HepG2 (cell line): ENCODE measurements around the gene FGFR1OP2. TPM values are rescaled to one million over a fixed set of nuclear protein-coding genes. Genes with fewer than 3 reads are reported as not detected.
A peak's percentile ranks its signal among the peaks of the same experiment; 100 is the strongest.

Experiments
- ATAC-seq: fragments of 200-7000 bp; cut with Tn5 transposase; 3 replicates; pipeline ENCODE4 v1.9.1; 2020; ENCODE audit warnings: mild to moderate bottlenecking, moderate library complexity
- BruUV-seq: library from RNA; stranded (reverse); fragments of 400-500 nt; replicated peaks from 2 replicates; lab custom pipeline; 2021; lab: Mats Ljungman, UMichigan
- CTCF ChIA-PET: fragments of 300-600 bp; formaldehyde crosslinking; extraction: SDS; loops from one replicate; lab custom pipeline; 2021; ENCODE audit warnings: low total read pairs, inconsistent platforms, low intra/inter-chr PET ratio; lab: Yijun Ruan, JAX
- POLR2A ChIA-PET: fragments of 350-600 bp; sonication (Branson Sonifier 250); formaldehyde crosslinking; loops from one replicate; lab custom pipeline; 2020; ENCODE audit warnings: antibody characterized with exemption, inconsistent platforms; lab: Yijun Ruan, JAX
- DNase-seq: peaks from one replicate; pipeline ENCODE4 v3.0.0-alpha.2; 2015; ENCODE audit warnings: low spot score
- FAIRE-seq: peaks from 3 replicates; lab custom pipeline; 2011; peaks lifted over from hg19 to GRCh38; lab: Jason Lieb, UNC
- H2AFZ ChIP-seq: one replicate; pipeline ENCODE4 v1.6.1; 2011; ENCODE audit warnings: low read length, inconsistent platforms
- H3K27ac ChIP-seq: fragments of 300-600 bp; 3 replicates; pipeline ENCODE4 v1.8.0; 2011; ENCODE audit warnings: mixed run types, mild to moderate bottlenecking, mixed read lengths, low read length, inconsistent platforms; ENCODE audit not compliant: insufficient read depth; ENCODE audit errors: extremely low read length
- H3K27me3 ChIP-seq, 2 experiments: fragments of 200-600 bp in 1 of 2; 2 replicates in 1 of 2; 3 replicates in 1 of 2; pipeline versions ENCODE4 v1.6.0 to v1.8.0; 2011; ENCODE audit warnings: low read length in 2 of 2, mild to moderate bottlenecking in 2 of 2, moderate library complexity in 2 of 2, inconsistent platforms in 1 of 2; ENCODE audit not compliant: insufficient read depth in 2 of 2, control insufficient read depth in 1 of 2
- H3K36me3 ChIP-seq, 2 experiments: fragments of 200-600 bp in 1 of 2; replicated peaks in 1 of 2; 2 replicates in 1 of 2; 3 replicates in 1 of 2; pipeline versions ENCODE4 v1.5.1 to v1.8.0; 2011; ENCODE audit warnings: low read length in 2 of 2, inconsistent platforms in 1 of 2; ENCODE audit not compliant: insufficient read depth in 2 of 2, control insufficient read depth in 1 of 2
- H3K4me1 ChIP-seq: 2 replicates; pipeline ENCODE4 v1.5.1; 2012; ENCODE audit warnings: low read length, inconsistent platforms; ENCODE audit not compliant: insufficient read depth
- H3K4me2 ChIP-seq: 2 replicates; pipeline ENCODE4 v1.6.0; 2011; ENCODE audit warnings: low read depth, low read length, inconsistent platforms
- H3K4me3 ChIP-seq, 3 experiments: fragments of 200-600 bp in 1 of 3; sonication (generic), shearing (Covaris generic) in 1 of 3; replicated peaks in 1 of 3; 2 replicates each; pipeline ENCODE4 v1.5.1; 2011 to 2016; ENCODE audit warnings: low read length in 3 of 3, inconsistent platforms in 2 of 3, low read depth in 2 of 3, mild to moderate bottlenecking in 2 of 3, control low read depth in 1 of 3, mixed read lengths in 1 of 3; ENCODE audit not compliant: insufficient read depth in 1 of 3
- H3K79me2 ChIP-seq: one replicate; pipeline ENCODE4 v1.6.1; 2011; ENCODE audit warnings: low read length, inconsistent platforms; ENCODE audit not compliant: insufficient read depth
- H3K9ac ChIP-seq: 2 replicates; pipeline ENCODE4 v1.6.0; 2011; ENCODE audit warnings: mild to moderate bottlenecking, low read depth, low read length, inconsistent platforms; ENCODE audit not compliant: insufficient read depth
- H3K9me3 ChIP-seq: 2 replicates; pipeline ENCODE4 v1.5.1; 2012; ENCODE audit warnings: mild to moderate bottlenecking, low read length
- H4K20me1 ChIP-seq: 2 replicates; pipeline ENCODE4 v1.6.0; 2011; ENCODE audit warnings: inconsistent platforms, mild to moderate bottlenecking, low read length, moderate library complexity; ENCODE audit not compliant: insufficient read depth
- ATF7-NPFF ChIP-seq: sonication (generic); formaldehyde crosslinking; IDR thresholded peaks from 2 replicates; pipeline ENCODE4 v1.8.1; 2023; ENCODE audit warnings: mild to moderate bottlenecking, low read depth, missing genetic modification reagents, moderate library complexity
- ATRX ChIP-seq: sonication (generic); formaldehyde crosslinking; IDR thresholded peaks from 2 replicates; pipeline ENCODE4 v1.4.0; 2020; ENCODE audit warnings: missing genetic modification reagents, borderline replicate concordance
- KLF12 ChIP-seq: sonication (generic); formaldehyde crosslinking; IDR thresholded peaks from 2 replicates; pipeline ENCODE4 v1.4.0; 2020; ENCODE audit warnings: missing genetic modification reagents, borderline replicate concordance
- SATB2 ChIP-seq: sonication (generic); formaldehyde crosslinking; IDR thresholded peaks from 2 replicates; pipeline ENCODE4 v1.5.0; 2020; ENCODE audit warnings: missing genetic modification reagents
- ZNF766 ChIP-seq: sonication (generic); formaldehyde crosslinking; IDR thresholded peaks from 2 replicates; pipeline ENCODE4 v1.5.0; 2020; ENCODE audit warnings: missing genetic modification reagents, borderline replicate concordance
- ZNF782 ChIP-seq: sonication (generic); formaldehyde crosslinking; IDR thresholded peaks from 2 replicates; pipeline ENCODE4 v1.4.0; 2020; ENCODE audit warnings: missing genetic modification reagents, mild to moderate bottlenecking, borderline replicate concordance
- WGBS: methylation state at CpG from one replicate; pipeline ENCODE4 v1.1.6; 2017; ENCODE audit warnings: low lambda C conversion rate; 5-methylcytosine and 5-hydroxymethylcytosine counted together
- in situ Hi-C: cut with HindIII; loops from 2 replicates; pipeline ENCODE4 v1.10.0; 2017; ENCODE audit warnings: low pct_unique_long_range_greater_than_20kb; ENCODE audit not compliant: extremely low pct_ligation_motif_present
- intact Hi-C: fragments of 100-400 bp; cut with micrococcal nuclease; formaldehyde crosslinking; loops from one replicate; pipeline ENCODE4 v1.10.0; 2022; ENCODE audit not compliant: unreplicated experiment
- polyA plus RNA-seq, 8 experiments: library from polyadenylated mRNA; depleted of rRNA in 3 of 8; stranded (reverse) in 7 of 8; unstranded in 1 of 8; fragments of >200 nt; fragmentation: Illumina TruSeq in 4 of 8; extraction: Trizol in 4 of 8; gene quantifications; 2 replicates each; pipeline versions ENCODE4 v1.2.1 to v1.2.3, GENCODE V29; 2011 to 2016; ENCODE audit warnings: low read depth in 4 of 8, missing spikeins in 1 of 8, mixed read lengths in 1 of 8; ENCODE audit not compliant: insufficient read depth in 1 of 8
- total RNA-seq, 5 experiments: library from RNA; depleted of rRNA; stranded (reverse); fragments of >200 nt; fragmentation: Illumina TruSeq; extraction: Trizol; gene quantifications; 2 replicates each; pipeline ENCODE4 v1.2.3, GENCODE V29; 2016; ENCODE audit warnings: low read depth in 1 of 5
- TF ChIP-seq, protein P1 (sequence below): sonication (generic); formaldehyde crosslinking; IDR thresholded peaks from 2 replicates; pipeline ENCODE4 v1.8.1; 2023; ENCODE audit warnings: missing genetic modification reagents, inconsistent platforms, borderline replicate concordance
- TF ChIP-seq, protein P2 (sequence below): sonication (generic); formaldehyde crosslinking; IDR thresholded peaks from 2 replicates; pipeline ENCODE4 v1.5.0; 2020; ENCODE audit warnings: mild to moderate bottlenecking, missing genetic modification reagents
- TF ChIP-seq, protein P3 (sequence below): sonication (generic); formaldehyde crosslinking; IDR thresholded peaks from 2 replicates; pipeline ENCODE4 v1.4.0; 2020; ENCODE audit warnings: mild to moderate bottlenecking, missing genetic modification reagents
- TF ChIP-seq, protein P4 (sequence below): sonication (generic); formaldehyde crosslinking; IDR thresholded peaks from 2 replicates; pipeline ENCODE4 v1.4.0; 2020; ENCODE audit warnings: missing genetic modification reagents, borderline replicate concordance
- TF ChIP-seq, protein P5 (sequence below): sonication (generic); formaldehyde crosslinking; IDR thresholded peaks from 2 replicates; pipeline ENCODE4 v1.4.0; 2020; ENCODE audit warnings: mild to moderate bottlenecking, missing genetic modification reagents

The FGFR1OP2 gene
- total and polyA plus RNA-seq, 2 of the 13 experiments (the other 11 are each of a cell fraction or from before 2014, with no cell fraction given), result 18.3 to 38.1 TPM

DNA sequence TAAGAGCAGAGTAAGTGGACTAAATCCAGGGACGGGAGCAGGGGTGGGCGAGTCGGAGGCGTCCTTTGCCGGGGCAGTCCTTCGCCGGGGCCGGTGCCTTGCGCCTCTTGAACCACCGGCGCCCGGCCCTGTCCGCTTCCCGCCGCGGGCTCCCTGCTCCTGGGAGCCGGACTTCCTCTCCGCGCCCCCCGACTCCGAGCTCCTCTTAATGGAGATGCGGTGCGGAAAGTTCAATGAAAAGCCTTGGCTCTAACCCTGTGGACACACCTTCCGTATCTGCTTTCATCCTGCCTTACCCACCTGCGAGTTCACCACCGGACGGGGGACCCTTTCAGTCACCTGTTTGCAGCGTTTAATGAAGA lies 412 bp downstream of the FGFR1OP2 start:
- H3K36me3 ChIP-seq, result 0 out of 5 replicates have a peak, but pooled peaks cover 0 to 3% of the 10 kb centered on the region in 2 experiments
- intact Hi-C loops, result loop anchor here (1.0 to 5.0 kb wide), 2 partner anchors 51 to 76 kb away; partner anchors contain the start of gene TM7SF3
- H3K4me1 ChIP-seq, result peaks cover 43% of the 10 kb centered on the region
- peak; percentile 65 for ATAC-seq
- peak overlapping the region; percentile 35 for H2AFZ ChIP-seq
- BruUV-seq, result no TSS peak
- H3K4me3 ChIP-seq, result peak overlapping the region; percentile 88 to 99 (median 91)
- H3K9ac ChIP-seq, result peak overlapping the region; percentile 94
- peak overlapping the region; percentile 89 for H3K4me2 ChIP-seq
- H3K27me3 ChIP-seq, result no peaks in the 10 kb centered on the region; a peak in 1 of 5 replicates
- FAIRE-seq, result no peak
- peak overlapping the region; percentile 92 for H3K27ac ChIP-seq
- POLR2A ChIA-PET, result no interaction called here
- DNase-seq, result peak; percentile 35
- no peaks in the 10 kb centered on the region for H3K9me3 ChIP-seq
- WGBS, result 0% methylated on average over 13 of the region's 28 CpGs
- H4K20me1 ChIP-seq, result peaks cover 10% of the 10 kb centered on the region
- CTCF ChIA-PET, result no interaction called here
- peaks cover 82% of the 10 kb centered on the region for H3K79me2 ChIP-seq
- in situ Hi-C loops, result loop anchor here (5.0 kb wide), 1 partner anchor 74 kb away; the partner anchor contains the start of gene TM7SF3
- TF ChIP-seq, protein P1, sequence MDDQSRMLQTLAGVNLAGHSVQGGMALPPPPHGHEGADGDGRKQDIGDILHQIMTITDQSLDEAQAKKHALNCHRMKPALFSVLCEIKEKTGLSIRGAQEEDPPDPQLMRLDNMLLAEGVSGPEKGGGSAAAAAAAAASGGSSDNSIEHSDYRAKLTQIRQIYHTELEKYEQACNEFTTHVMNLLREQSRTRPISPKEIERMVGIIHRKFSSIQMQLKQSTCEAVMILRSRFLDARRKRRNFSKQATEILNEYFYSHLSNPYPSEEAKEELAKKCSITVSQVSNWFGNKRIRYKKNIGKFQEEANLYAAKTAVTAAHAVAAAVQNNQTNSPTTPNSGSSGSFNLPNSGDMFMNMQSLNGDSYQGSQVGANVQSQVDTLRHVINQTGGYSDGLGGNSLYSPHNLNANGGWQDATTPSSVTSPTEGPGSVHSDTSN (CRISPR knock-in tag), result no peak
- TF ChIP-seq, protein P2, sequence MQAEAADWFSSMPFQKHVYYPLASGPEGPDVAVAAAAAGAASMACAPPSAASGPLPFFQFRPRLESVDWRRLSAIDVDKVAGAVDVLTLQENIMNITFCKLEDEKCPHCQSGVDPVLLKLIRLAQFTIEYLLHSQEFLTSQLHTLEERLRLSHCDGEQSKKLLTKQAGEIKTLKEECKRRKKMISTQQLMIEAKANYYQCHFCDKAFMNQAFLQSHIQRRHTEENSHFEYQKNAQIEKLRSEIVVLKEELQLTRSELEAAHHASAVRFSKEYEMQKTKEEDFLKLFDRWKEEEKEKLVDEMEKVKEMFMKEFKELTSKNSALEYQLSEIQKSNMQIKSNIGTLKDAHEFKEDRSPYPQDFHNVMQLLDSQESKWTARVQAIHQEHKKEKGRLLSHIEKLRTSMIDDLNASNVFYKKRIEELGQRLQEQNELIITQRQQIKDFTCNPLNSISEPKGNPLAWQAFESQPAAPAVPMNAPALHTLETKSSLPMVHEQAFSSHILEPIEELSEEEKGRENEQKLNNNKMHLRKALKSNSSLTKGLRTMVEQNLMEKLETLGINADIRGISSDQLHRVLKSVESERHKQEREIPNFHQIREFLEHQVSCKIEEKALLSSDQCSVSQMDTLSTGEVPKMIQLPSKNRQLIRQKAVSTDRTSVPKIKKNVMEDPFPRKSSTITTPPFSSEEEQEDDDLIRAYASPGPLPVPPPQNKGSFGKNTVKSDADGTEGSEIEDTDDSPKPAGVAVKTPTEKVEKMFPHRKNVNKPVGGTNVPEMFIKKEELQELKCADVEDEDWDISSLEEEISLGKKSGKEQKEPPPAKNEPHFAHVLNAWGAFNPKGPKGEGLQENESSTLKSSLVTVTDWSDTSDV (CRISPR knock-in tag), result no peak
- TF ChIP-seq ZNF766 (CRISPR knock-in tag) (no peak), ATF7-NPFF (CRISPR knock-in tag) (no peak), SATB2 (no peak), KLF12 (no peak), ATRX (CRISPR knock-in tag) (no peak), ZNF782 (CRISPR knock-in tag) (no peak)
- TF ChIP-seq, protein P3, sequence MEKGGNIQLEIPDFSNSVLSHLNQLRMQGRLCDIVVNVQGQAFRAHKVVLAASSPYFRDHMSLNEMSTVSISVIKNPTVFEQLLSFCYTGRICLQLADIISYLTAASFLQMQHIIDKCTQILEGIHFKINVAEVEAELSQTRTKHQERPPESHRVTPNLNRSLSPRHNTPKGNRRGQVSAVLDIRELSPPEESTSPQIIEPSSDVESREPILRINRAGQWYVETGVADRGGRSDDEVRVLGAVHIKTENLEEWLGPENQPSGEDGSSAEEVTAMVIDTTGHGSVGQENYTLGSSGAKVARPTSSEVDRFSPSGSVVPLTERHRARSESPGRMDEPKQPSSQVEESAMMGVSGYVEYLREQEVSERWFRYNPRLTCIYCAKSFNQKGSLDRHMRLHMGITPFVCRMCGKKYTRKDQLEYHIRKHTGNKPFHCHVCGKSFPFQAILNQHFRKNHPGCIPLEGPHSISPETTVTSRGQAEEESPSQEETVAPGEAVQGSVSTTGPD (CRISPR knock-in tag), result no peak
- TF ChIP-seq, protein P4, sequence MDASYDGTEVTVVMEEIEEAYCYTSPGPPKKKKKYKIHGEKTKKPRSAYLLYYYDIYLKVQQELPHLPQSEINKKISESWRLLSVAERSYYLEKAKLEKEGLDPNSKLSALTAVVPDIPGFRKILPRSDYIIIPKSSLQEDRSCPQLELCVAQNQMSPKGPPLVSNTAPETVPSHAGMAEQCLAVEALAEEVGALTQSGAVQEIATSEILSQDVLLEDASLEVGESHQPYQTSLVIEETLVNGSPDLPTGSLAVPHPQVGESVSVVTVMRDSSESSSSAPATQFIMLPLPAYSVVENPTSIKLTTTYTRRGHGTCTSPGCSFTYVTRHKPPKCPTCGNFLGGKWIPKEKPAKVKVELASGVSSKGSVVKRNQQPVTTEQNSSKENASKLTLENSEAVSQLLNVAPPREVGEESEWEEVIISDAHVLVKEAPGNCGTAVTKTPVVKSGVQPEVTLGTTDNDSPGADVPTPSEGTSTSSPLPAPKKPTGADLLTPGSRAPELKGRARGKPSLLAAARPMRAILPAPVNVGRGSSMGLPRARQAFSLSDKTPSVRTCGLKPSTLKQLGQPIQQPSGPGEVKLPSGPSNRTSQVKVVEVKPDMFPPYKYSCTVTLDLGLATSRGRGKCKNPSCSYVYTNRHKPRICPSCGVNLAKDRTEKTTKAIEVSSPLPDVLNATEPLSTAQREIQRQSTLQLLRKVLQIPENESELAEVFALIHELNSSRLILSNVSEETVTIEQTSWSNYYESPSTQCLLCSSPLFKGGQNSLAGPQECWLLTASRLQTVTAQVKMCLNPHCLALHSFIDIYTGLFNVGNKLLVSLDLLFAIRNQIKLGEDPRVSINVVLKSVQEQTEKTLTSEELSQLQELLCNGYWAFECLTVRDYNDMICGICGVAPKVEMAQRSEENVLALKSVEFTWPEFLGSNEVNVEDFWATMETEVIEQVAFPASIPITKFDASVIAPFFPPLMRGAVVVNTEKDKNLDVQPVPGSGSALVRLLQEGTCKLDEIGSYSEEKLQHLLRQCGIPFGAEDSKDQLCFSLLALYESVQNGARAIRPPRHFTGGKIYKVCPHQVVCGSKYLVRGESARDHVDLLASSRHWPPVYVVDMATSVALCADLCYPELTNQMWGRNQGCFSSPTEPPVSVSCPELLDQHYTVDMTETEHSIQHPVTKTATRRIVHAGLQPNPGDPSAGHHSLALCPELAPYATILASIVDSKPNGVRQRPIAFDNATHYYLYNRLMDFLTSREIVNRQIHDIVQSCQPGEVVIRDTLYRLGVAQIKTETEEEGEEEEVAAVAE (CRISPR knock-in tag), result no peak
- TF ChIP-seq, protein P5, sequence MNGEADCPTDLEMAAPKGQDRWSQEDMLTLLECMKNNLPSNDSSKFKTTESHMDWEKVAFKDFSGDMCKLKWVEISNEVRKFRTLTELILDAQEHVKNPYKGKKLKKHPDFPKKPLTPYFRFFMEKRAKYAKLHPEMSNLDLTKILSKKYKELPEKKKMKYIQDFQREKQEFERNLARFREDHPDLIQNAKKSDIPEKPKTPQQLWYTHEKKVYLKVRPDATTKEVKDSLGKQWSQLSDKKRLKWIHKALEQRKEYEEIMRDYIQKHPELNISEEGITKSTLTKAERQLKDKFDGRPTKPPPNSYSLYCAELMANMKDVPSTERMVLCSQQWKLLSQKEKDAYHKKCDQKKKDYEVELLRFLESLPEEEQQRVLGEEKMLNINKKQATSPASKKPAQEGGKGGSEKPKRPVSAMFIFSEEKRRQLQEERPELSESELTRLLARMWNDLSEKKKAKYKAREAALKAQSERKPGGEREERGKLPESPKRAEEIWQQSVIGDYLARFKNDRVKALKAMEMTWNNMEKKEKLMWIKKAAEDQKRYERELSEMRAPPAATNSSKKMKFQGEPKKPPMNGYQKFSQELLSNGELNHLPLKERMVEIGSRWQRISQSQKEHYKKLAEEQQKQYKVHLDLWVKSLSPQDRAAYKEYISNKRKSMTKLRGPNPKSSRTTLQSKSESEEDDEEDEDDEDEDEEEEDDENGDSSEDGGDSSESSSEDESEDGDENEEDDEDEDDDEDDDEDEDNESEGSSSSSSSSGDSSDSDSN (CRISPR knock-in tag), result peak; percentile 17; the same call in 1 of the 2 replicates
